ENCODE measurements around the gene RGS10. TPM values are rescaled to one million over a fixed set of nuclear protein-coding genes. Genes with fewer than 3 reads are reported as not detected.
A peak's percentile ranks its signal among the peaks of the same experiment; 100 is the strongest.
"Not testable (repeated sequence)": the region's sequence is repeated elsewhere in the genome, so short reads cannot be mapped to it uniquely, and the experiment has no call there.

Gene RGS10
- total and polyA plus RNA-seq, 3 experiments from 2014 or later: 127 to 182 (median 130) TPM

- CTCF ChIA-PET, H3K9me3 Mint-ChIP-seq, POLR2A ChIA-PET: not testable (repeated sequence)
Observed at GRCh38 chr10:119556081-119556480, 13.6 kb upstream of the RGS10 start.

GRCh38 chr10:119555178-119555784 is 12.8 kb upstream of the RGS10 start:
- Histone ChIP-seq H3K27ac (ENCODE audit: low read depth, low read length) (no peak overlapping the region), H3K9me3 (ENCODE audit: low read length) (no peaks in the 10 kb centered on the region), H3K36me3 (ENCODE audit: insufficient read depth, low read length) (no peaks in the 10 kb centered on the region), H3K4me1 (ENCODE audit: insufficient read depth, low read length) (no peaks in the 10 kb centered on the region), H3K4me3 (ENCODE audit: low read length) (no peak overlapping the region), H3K27me3 (ENCODE audit: insufficient read depth, low read length, poor library complexity, severe bottlenecking) (no peaks in the 10 kb centered on the region)
- POLR2A ChIA-PET: no interaction called here
- CTCF ChIA-PET: interaction anchor here (1.1 kb wide), 1 partner anchor 18 kb away, joined by 3 read pairs; no protein-coding TSS in a partner anchor
- Mint-ChIP-seq H3K27me3 (no peaks in the 10 kb centered on the region), H3K27ac (no peak overlapping the region), H3K4me1 (no peaks in the 10 kb centered on the region), H3K9me3 (no peaks in the 10 kb centered on the region), H3K4me3 (no peak overlapping the region), H3K36me3 (no peaks in the 10 kb centered on the region)
- no peak for DNase-seq

More at GRCh38 chr10:119556081-119556480, 13.6 kb upstream of the RGS10 start:
- not testable (repeated sequence) for H3K4me3 ChIP-seq (ENCODE audit: low read length); H3K4me1 ChIP-seq (ENCODE audit: insufficient read depth, low read length); H3K36me3 Mint-ChIP-seq; DNase-seq; H3K9me3 ChIP-seq (ENCODE audit: low read length); H3K36me3 ChIP-seq (ENCODE audit: insufficient read depth, low read length); H3K27ac Mint-ChIP-seq; H3K27ac ChIP-seq (ENCODE audit: low read depth, low read length); H3K27me3 ChIP-seq (ENCODE audit: insufficient read depth, low read length, poor library complexity, severe bottlenecking); H3K27me3 Mint-ChIP-seq; H3K4me3 Mint-ChIP-seq; H3K4me1 Mint-ChIP-seq

DNA sequence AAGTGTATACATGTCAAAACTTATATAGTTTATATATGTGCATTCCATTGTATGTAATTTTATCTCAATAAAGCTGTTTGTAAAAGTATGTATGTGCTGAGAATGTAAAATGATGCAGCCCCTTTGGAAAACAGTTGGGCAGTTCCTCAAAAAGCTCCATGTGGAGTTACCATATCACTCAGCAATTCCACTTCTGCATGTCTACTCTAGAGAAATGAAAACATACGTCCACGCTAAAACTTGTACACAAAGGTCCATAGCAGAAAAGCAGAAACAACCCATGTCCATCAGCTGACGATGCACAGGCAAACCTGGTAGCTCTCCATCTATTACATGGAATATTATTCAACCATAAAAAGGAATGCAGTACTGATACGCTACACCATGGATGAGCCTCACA is 8.3 kb upstream of the RGS10 start:
- Mint-ChIP-seq H3K4me1 (no peaks in the 10 kb centered on the region), H3K36me3 (no peaks in the 10 kb centered on the region), H3K27me3 (peaks cover 0 to 16% of the 10 kb centered on the region in 2 donors), H3K4me3 (no peak overlapping the region), H3K9me3 (no peaks in the 10 kb centered on the region), H3K27ac (no peak overlapping the region)
- Histone ChIP-seq H3K36me3 (ENCODE audit: insufficient read depth, low read length) (no peaks in the 10 kb centered on the region), H3K27ac (ENCODE audit: low read depth, low read length) (no peak overlapping the region), H3K4me3 (ENCODE audit: low read length) (no peak overlapping the region), H3K27me3 (ENCODE audit: insufficient read depth, low read length, poor library complexity, severe bottlenecking) (no peaks in the 10 kb centered on the region), H3K4me1 (ENCODE audit: insufficient read depth, low read length) (no peaks in the 10 kb centered on the region), H3K9me3 (ENCODE audit: low read length) (no peaks in the 10 kb centered on the region)
- CTCF ChIA-PET: interaction anchor here (0.6 kb wide), 1 partner anchor 983 kb away, joined by 3 read pairs; no protein-coding TSS in a partner anchor
- DNase-seq: no peak
- POLR2A ChIA-PET: no interaction called here

DNA sequence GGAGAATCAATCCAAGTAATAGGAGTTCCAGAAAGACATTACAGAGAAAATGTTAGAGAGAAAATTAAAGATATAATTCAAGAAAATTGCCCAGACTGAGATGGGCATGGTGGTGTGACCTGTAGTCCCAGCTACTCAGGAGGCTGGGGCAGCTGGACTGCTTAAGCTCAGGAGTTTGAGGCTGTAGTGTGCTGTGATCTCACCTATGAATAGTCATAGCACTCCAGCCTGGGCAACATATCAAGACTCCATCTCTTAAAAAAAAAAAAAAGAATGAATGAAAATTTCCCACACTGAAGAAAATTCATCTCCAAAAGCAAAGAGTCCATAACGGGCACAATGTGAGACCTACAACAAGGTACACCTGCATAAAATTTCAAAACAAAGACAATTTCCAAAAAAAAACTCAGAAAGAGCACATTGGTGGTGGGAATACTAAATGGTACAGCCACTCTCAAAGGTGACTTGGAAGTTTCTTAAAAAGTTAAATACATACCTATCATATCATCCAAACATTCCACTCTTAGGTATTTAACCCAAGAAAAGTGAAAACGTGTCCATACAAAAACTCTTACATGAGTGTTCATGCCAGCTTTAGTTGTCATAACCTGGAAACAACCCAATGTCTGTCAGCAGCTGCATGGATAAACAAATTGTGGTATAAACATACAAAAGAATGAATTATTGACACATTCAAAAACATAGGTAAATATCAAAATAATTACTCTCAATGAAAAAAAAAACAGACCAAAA is 6.9 kb upstream of the RGS10 start:
- Histone ChIP-seq H3K36me3 (ENCODE audit: insufficient read depth, low read length) (no peaks in the 10 kb centered on the region), H3K27me3 (ENCODE audit: insufficient read depth, low read length, poor library complexity, severe bottlenecking) (no peaks in the 10 kb centered on the region), H3K4me1 (ENCODE audit: insufficient read depth, low read length) (no peaks in the 10 kb centered on the region), H3K9me3 (ENCODE audit: low read length) (no peaks in the 10 kb centered on the region), H3K4me3 (ENCODE audit: low read length) (no peak overlapping the region), H3K27ac (ENCODE audit: low read depth, low read length) (no peak overlapping the region)
- ChIA-PET CTCF (interaction anchor here (0.7 kb wide), 1 partner anchor 27 kb away, joined by 3 read pairs; no protein-coding TSS in a partner anchor), POLR2A (interaction anchor here (0.6 kb wide), 1 partner anchor 24 kb away, joined by 3 read pairs; no protein-coding TSS in a partner anchor)
- no peak for DNase-seq
- Mint-ChIP-seq H3K9me3 (no peaks in the 10 kb centered on the region), H3K36me3 (no peaks in the 10 kb centered on the region), H3K4me3 (no peak overlapping the region), H3K4me1 (peaks cover 0 to 7% (median 0%) of the 10 kb centered on the region in 3 donors), H3K27ac (no peak overlapping the region), H3K27me3 (peaks cover 0 to 19% of the 10 kb centered on the region in 2 donors)

DNA sequence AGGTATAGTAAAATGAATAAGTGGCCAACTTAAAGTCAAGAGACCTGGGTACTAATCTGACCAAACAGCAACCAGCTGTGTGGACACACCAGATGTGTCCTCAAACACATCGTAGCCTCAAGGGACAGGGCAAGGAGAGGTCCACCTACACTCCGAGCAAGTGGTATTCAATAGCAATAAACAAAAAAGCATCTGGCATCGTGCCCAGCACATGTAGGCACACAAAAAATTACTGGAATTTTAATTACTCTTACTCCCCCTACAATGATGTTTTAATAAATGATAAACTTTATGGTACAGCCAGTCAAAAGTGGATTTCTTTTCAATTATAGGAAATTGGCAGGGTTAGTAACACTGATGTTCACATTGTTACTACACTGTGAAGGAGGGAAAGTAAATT is 3.5 kb upstream of the RGS10 start:
- no peaks in the 10 kb centered on the region for H3K9me3 Mint-ChIP-seq
- peaks cover 4% of the 10 kb centered on the region for H3K4me1 ChIP-seq (ENCODE audit: insufficient read depth, low read length)
- peaks cover 0 to 12% (median 0%) of the 10 kb centered on the region in 3 donors for H3K36me3 Mint-ChIP-seq
- H3K27ac Mint-ChIP-seq: no peak overlapping the region
- H3K4me3 Mint-ChIP-seq: peak overlapping the region in 1 of 7 donors; percentile 57
- peaks cover 0 to 19% of the 10 kb centered on the region in 2 donors for H3K27me3 Mint-ChIP-seq
- ChIA-PET CTCF (interaction anchor here (0.8 to 4.2 kb wide), 3 partner anchors 46 to 338 kb away, joined by 3 to 36 read pairs (median 3); partner anchors contain the start of gene GRK5), POLR2A (no interaction called here)
- H3K4me1 Mint-ChIP-seq: peaks cover 7 to 18% (median 9%) of the 10 kb centered on the region in 3 donors
- H3K4me3 ChIP-seq (ENCODE audit: low read length): no peak overlapping the region
- no peak for DNase-seq
- no peak overlapping the region for H3K27ac ChIP-seq (ENCODE audit: low read depth, low read length)
- no peaks in the 10 kb centered on the region for H3K36me3 ChIP-seq (ENCODE audit: insufficient read depth, low read length)
- no peaks in the 10 kb centered on the region for H3K9me3 ChIP-seq (ENCODE audit: low read length)
- H3K27me3 ChIP-seq (ENCODE audit: insufficient read depth, low read length, poor library complexity, severe bottlenecking): no peaks in the 10 kb centered on the region

- Mint-ChIP-seq H3K27me3 (peaks cover 0 to 19% of the 10 kb centered on the region in 2 donors), H3K4me1 (peaks cover 13 to 25% (median 16%) of the 10 kb centered on the region in 3 donors), H3K9me3 (no peaks in the 10 kb centered on the region), H3K36me3 (peaks cover 0 to 12% (median 0%) of the 10 kb centered on the region in 3 donors), H3K27ac (peak overlapping the region in 1 of 8 donors; percentile 76), H3K4me3 (peak overlapping the region in 3 of 7 donors; percentile 8 to 57 (median 52))
- Histone ChIP-seq H3K27me3 (ENCODE audit: insufficient read depth, low read length, poor library complexity, severe bottlenecking) (no peaks in the 10 kb centered on the region), H3K4me1 (ENCODE audit: insufficient read depth, low read length) (peaks cover 10% of the 10 kb centered on the region), H3K36me3 (ENCODE audit: insufficient read depth, low read length) (no peaks in the 10 kb centered on the region), H3K27ac (ENCODE audit: low read depth, low read length) (no peak overlapping the region), H3K9me3 (ENCODE audit: low read length) (no peaks in the 10 kb centered on the region), H3K4me3 (ENCODE audit: low read length) (no peak overlapping the region)
- POLR2A ChIA-PET: no interaction called here
- CTCF ChIA-PET: interaction anchor here (0.8 to 10.9 kb wide), 5 partner anchors 18 to 338 kb away, joined by 3 to 83 read pairs (median 36); partner anchors contain the start of gene GRK5
- DNase-seq: no peak
Observed at GRCh38 chr10:119545310-119545709, 2.8 kb upstream of the RGS10 start.

- peaks cover 22 to 38% (median 28%) of the 10 kb centered on the region in 3 donors for H3K4me1 Mint-ChIP-seq
- peak overlapping the region; percentile 45 to 97 (median 89) for H3K4me3 Mint-ChIP-seq
- H3K27me3 Mint-ChIP-seq: peaks cover 0 to 17% of the 10 kb centered on the region in 2 donors
Observed at GRCh38 chr10:119543814-119544642, 1.5 kb upstream of the RGS10 start.

More at GRCh38 chr10:119543814-119544642, 1.5 kb upstream of the RGS10 start:
- H3K36me3 Mint-ChIP-seq: peaks cover 0 to 12% (median 0%) of the 10 kb centered on the region in 3 donors
- no peaks in the 10 kb centered on the region for H3K9me3 Mint-ChIP-seq
- peaks cover 23% of the 10 kb centered on the region for H3K4me1 ChIP-seq (ENCODE audit: insufficient read depth, low read length)
- H3K27ac Mint-ChIP-seq: peak overlapping the region in 4 of 8 donors; percentile 2 to 87 (median 82)
- CTCF ChIA-PET: interaction anchor here (0.7 to 10.9 kb wide), 31 partner anchors 10 to 453 kb away, joined by 3 to 83 read pairs (median 6); partner anchors contain the start of genes GRK5 and TIAL1
- H3K27ac ChIP-seq (ENCODE audit: low read depth, low read length): no peak overlapping the region
- DNase-seq: no peak
- no peaks in the 10 kb centered on the region for H3K27me3 ChIP-seq (ENCODE audit: insufficient read depth, low read length, poor library complexity, severe bottlenecking)
- POLR2A ChIA-PET: interaction anchor here (1.0 to 5.1 kb wide), 5 partner anchors 27 to 337 kb away, joined by 6 to 24 read pairs (median 9); partner anchors contain the start of genes GRK5 and INPP5F
- H3K36me3 ChIP-seq (ENCODE audit: insufficient read depth, low read length): no peaks in the 10 kb centered on the region
- no peak overlapping the region for H3K4me3 ChIP-seq (ENCODE audit: low read length)
- H3K9me3 ChIP-seq (ENCODE audit: low read length): no peaks in the 10 kb centered on the region

Data from CD8-positive, alpha-beta memory T cell (primary cell).